Neutrophil (primary cell): ENCODE data around the gene NDC80.
A peak's percentile ranks its signal among the peaks of the same experiment; 100 is the strongest.

Experiments
- H3K27ac ChIP-seq: fragments of 200-600 bp; sonication (generic); 2 replicates; pipeline ENCODE4 v1.5.1; 2016; ENCODE audit warnings: mild to moderate bottlenecking, moderate library complexity
- H3K27me3 ChIP-seq: fragments of 200-600 bp; sonication (generic); 2 replicates; pipeline ENCODE4 v1.6.0; 2016; ENCODE audit warnings: mild to moderate bottlenecking
- H3K36me3 ChIP-seq: fragments of 200-600 bp; sonication (generic); 2 replicates; pipeline ENCODE4 v1.5.1; 2017
- H3K4me1 ChIP-seq, 2 experiments: fragments of 200-600 bp in 1 of 2; sonication (generic) in 1 of 2; 1 replicate in 1 of 2; 2 replicates in 1 of 2; pipeline versions ENCODE4 v1.5.1 to v1.6.1; 2013 to 2016; ENCODE audit warnings: low read depth in 1 of 2, low read length in 1 of 2, mild to moderate bottlenecking in 1 of 2, moderate library complexity in 1 of 2; ENCODE audit not compliant: control insufficient read depth in 1 of 2, insufficient read depth in 1 of 2
- H3K4me3 ChIP-seq, 2 experiments: fragments of 200-600 bp in 1 of 2; sonication (generic) in 1 of 2; 1 replicate in 1 of 2; 2 replicates in 1 of 2; pipeline ENCODE4 v1.5.1; 2013 to 2016; ENCODE audit warnings: low read depth in 1 of 2, low read length in 1 of 2, mild to moderate bottlenecking in 1 of 2, moderate library complexity in 1 of 2
- H3K9me3 ChIP-seq: fragments of 200-600 bp; sonication (generic); 2 replicates; pipeline ENCODE4 v1.5.1; 2016
- TF ChIP-seq, protein P1 (sequence below): fragments of 200-600 bp; sonication (generic); IDR thresholded peaks from 2 replicates; pipeline ENCODE4 v1.5.1; 2016; ENCODE audit warnings: antibody characterized with exemption

Gene NDC80

DNA sequence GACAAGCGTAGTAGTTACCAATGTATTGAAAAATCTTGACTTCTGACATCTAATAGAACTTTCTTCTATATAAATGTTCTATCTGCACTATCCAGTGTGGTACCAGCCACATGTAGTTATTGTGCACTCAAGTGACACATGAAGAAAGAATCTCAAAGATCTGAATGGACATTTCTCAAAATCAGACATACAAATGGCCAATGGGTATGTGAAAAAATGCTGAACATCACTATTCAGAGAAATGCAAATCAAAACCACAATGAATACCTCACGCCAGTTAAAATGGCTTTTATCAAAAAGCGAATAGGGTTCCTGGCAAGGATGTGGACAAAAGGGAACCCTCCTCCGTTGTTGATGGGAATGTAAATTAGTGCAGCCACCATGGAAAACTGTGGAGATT lies 46.7 kb downstream of the NDC80 start:
- Histone ChIP-seq H3K9me3 (no peaks in the 10 kb centered on the region), H3K27me3 (no peaks in the 10 kb centered on the region), H3K36me3 (no peaks in the 10 kb centered on the region), H3K4me1 (peaks cover 0 to under 1% of the 10 kb centered on the region in 2 experiments), H3K27ac (no peak overlapping the region), H3K4me3 (no peak overlapping the region)
- TF ChIP-seq, protein P1, sequence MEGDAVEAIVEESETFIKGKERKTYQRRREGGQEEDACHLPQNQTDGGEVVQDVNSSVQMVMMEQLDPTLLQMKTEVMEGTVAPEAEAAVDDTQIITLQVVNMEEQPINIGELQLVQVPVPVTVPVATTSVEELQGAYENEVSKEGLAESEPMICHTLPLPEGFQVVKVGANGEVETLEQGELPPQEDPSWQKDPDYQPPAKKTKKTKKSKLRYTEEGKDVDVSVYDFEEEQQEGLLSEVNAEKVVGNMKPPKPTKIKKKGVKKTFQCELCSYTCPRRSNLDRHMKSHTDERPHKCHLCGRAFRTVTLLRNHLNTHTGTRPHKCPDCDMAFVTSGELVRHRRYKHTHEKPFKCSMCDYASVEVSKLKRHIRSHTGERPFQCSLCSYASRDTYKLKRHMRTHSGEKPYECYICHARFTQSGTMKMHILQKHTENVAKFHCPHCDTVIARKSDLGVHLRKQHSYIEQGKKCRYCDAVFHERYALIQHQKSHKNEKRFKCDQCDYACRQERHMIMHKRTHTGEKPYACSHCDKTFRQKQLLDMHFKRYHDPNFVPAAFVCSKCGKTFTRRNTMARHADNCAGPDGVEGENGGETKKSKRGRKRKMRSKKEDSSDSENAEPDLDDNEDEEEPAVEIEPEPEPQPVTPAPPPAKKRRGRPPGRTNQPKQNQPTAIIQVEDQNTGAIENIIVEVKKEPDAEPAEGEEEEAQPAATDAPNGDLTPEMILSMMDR, result no peak

DNA sequence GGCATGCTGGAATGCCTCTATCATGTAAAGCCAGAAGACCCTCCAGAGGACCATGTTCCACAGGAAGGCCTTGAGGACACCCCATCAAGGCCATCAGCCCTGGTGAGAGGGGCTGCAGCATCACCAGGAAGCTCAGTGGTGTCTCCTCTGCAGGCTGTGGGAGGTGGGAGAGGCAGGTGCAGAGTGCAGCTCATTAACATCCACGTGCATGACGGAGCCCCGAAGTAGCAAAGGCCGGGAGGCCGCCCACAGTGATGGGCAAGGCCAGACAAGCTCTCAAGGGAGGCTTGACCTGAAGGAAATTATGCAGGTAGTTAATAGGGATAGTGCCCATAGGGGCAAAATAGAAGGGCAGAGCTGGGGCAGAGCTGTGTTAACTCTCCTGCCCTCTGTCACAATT lies 53.9 kb downstream of the NDC80 start:
- H3K9me3 ChIP-seq, result no peaks in the 10 kb centered on the region
- H3K4me1 ChIP-seq, result peaks cover 27 to 34% of the 10 kb centered on the region in 2 experiments
- TF ChIP-seq, protein P1, result no peak
- no peaks in the 10 kb centered on the region for H3K36me3 ChIP-seq
- no peaks in the 10 kb centered on the region for H3K27me3 ChIP-seq
- H3K27ac ChIP-seq, result no peak overlapping the region
- no peak overlapping the region for H3K4me3 ChIP-seq

DNA sequence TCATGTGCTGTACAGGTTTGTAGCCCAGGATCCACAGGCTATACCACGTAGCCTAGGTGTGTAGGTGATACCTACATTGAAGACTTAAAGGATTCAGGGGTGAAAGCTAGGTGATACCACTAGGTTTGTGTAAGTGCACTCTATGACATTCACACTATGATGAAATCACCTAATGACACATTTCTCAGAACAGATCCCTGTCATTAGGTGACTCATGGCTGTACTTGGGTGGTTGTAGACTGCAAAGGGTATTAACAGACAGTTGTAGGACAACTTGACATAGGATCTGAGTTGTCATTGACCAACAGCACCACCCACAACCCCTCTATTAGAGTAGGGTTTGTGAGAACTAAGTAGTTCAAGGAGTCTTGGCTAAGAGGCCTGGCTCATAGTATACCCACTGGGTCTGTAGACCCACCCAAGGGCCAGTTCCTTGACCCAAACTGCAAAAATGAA lies 56.5 kb downstream of the NDC80 start:
- TF ChIP-seq, protein P1, result peak; percentile 31
- Histone ChIP-seq H3K9me3 (no peaks in the 10 kb centered on the region), H3K36me3 (no peaks in the 10 kb centered on the region), H3K27ac (peak overlapping the region; percentile 67), H3K4me1 (peaks cover 27 to 34% of the 10 kb centered on the region in 2 experiments), H3K4me3 (peak overlapping the region; percentile 9 to 18), H3K27me3 (no peaks in the 10 kb centered on the region)

DNA sequence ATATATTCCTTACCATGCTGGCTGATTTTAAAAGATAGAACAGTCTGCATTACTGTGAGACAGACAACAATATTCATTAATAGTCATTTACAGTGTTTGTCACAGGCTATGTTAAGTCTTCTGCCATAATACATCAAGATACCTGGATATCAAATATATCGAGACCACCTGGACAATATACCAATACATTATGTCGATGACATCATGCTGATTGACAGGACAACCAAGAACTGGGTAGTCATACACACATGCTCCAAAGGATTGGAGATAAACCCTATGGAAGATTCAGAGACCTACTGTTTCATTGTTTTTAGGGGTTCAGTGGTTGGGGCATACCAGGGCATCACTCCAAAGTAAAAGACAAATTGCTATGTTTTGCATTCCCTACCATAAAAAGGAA lies 57.6 kb downstream of the NDC80 start:
- Histone ChIP-seq H3K36me3 (no peaks in the 10 kb centered on the region), H3K27ac (peak overlapping the region; percentile 67), H3K27me3 (no peaks in the 10 kb centered on the region), H3K9me3 (no peaks in the 10 kb centered on the region), H3K4me1 (peaks cover 27 to 34% of the 10 kb centered on the region in 2 experiments), H3K4me3 (no peak overlapping the region)
- TF ChIP-seq, protein P1, result no peak

DNA sequence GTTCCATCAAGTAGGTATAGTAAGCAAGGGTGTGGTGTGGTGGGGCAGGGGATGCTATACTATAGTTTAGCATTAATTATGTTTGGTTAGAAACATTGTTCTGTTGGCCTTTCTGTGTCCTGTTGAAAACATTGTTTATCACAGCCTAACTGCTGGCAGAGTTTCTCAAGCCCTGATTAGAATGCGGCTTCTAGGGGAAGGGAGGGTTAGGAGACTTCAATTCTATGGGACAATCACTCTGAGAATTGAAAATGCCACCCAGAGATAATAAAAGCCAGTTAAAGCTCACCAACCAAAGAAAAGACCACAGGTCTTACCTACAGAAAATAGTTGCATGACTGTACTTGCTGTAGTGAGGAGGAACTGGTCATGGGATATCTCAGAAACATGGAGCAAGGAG lies 64.2 kb downstream of the NDC80 start:
- Histone ChIP-seq H3K27ac (peak overlapping the region; percentile 98), H3K36me3 (no peaks in the 10 kb centered on the region), H3K4me1 (peaks cover 60 to 62% of the 10 kb centered on the region in 2 experiments), H3K4me3 (peak overlapping the region; percentile 41 to 53), H3K9me3 (no peaks in the 10 kb centered on the region), H3K27me3 (no peaks in the 10 kb centered on the region)
- TF ChIP-seq, protein P1, result no peak
